ENCODE measurements around the gene XYLT1. TPM values are rescaled to one million over a fixed set of nuclear protein-coding genes. Genes with fewer than 3 reads are reported as not detected.

The XYLT1 gene
- total and polyA plus RNA-seq, 10 of the 15 experiments (the other 5 are each of a cell fraction or from before 2014, with no cell fraction given), result 0.88 to 14.8 (median 5.8) TPM

GRCh38 chr16:17213974-17214373 is 256.8 kb downstream of the XYLT1 start:
- ChIA-PET RAD21 (ENCODE audit: unreplicated experiment) (interaction anchor here (0.5 kb wide), 1 partner anchor 352 kb away, joined by 3 read pairs; no protein-coding TSS in a partner anchor), CTCF (interaction anchor here (0.6 to 2.3 kb wide), 4 partner anchors 20 to 353 kb away, joined by 3 to 6 read pairs (median 3); no protein-coding TSS in a partner anchor), POLR2A (interaction anchor here (0.5 kb wide), 1 partner anchor 10 kb away, joined by 3 read pairs; no protein-coding TSS in a partner anchor), SMC1A (ENCODE audit: uncharacterized antibody, unreplicated experiment) (interaction anchor here (0.6 to 3.3 kb wide), 4 partner anchors 12 to 254 kb away, joined by 3 to 19 read pairs (median 3); no protein-coding TSS in a partner anchor)
- Histone ChIP-seq H3K4me2 (ENCODE audit: control insufficient read depth, insufficient read depth) (no peak overlapping the region), H3K9me3 (replicated peaks; ENCODE audit: control insufficient read depth, insufficient read depth, low read length) (peaks cover 1% of the 10 kb centered on the region; the same call in 1 of the 3 replicates), H2AFZ (ENCODE audit: control insufficient read depth, low read depth, low read length) (no peak overlapping the region), H3K79me2 (ENCODE audit: control insufficient read depth, insufficient read depth, low read length) (no peaks in the 10 kb centered on the region), H3K4me1 (ENCODE audit: control insufficient read depth, insufficient read depth, low read length) (no peaks in the 10 kb centered on the region), H3K36me3 (ENCODE audit: control insufficient read depth in 2 of 2, insufficient read depth in 2 of 2, low read length in 1 of 2) (no peaks in the 10 kb centered on the region), H3K27me3 (replicated peaks in 1 of 2; ENCODE audit: control insufficient read depth in 2 of 2, insufficient read depth in 2 of 2, low read length in 1 of 2) (no peaks in the 10 kb centered on the region), H3K4me3 (no peak overlapping the region), H3K27ac (ENCODE audit: control insufficient read depth, insufficient read depth) (no peak overlapping the region), H4K20me1 (ENCODE audit: control insufficient read depth, insufficient read depth) (no peaks in the 10 kb centered on the region), H3K9ac (ENCODE audit: control insufficient read depth, insufficient read depth, low read length) (no peak overlapping the region)
- intact Hi-C loops (cut with micrococcal nuclease; ENCODE audit: unreplicated experiment) (loop anchor here (2.0 to 5.0 kb wide), 3 partner anchors 39 to 352 kb away; no protein-coding TSS in a partner anchor), in situ Hi-C loops (cut with MboI) (no loop called here)
- no peak for TF ChIP-seq NRF1 (conservative IDR thresholded peaks at IDR 0.05; ENCODE audit: low read depth, low read length)
- peak; percentile 70; the same call in 1 of the 2 replicates for TF ChIP-seq YY1 (IDR thresholded peaks at IDR 0.05; ENCODE audit: low read depth, low read length)
- DNase-seq (ENCODE audit: low read depth, low spot score) (no peak), FAIRE-seq (no peak), ATAC-seq (no peak)
- BruUV-seq (replicated peaks), result no TSS peak
- WGBS (ENCODE audit: insufficient coverage, insufficient replicate concordance, low lambda C conversion rate, missing lambda C conversion rate), result 23% methylated on average over 3 of the region's 3 CpGs

GRCh38 chr16:17213025-17213424 is 257.7 kb downstream of the XYLT1 start:
- intact Hi-C loops (cut with micrococcal nuclease; ENCODE audit: unreplicated experiment) (loop anchor here (2.0 to 5.0 kb wide), 3 partner anchors 40 to 351 kb away; no protein-coding TSS in a partner anchor), in situ Hi-C loops (cut with MboI) (no loop called here)
- H3K9ac ChIP-seq (ENCODE audit: control insufficient read depth, insufficient read depth, low read length), result no peak overlapping the region
- no peak overlapping the region for H2AFZ ChIP-seq (ENCODE audit: control insufficient read depth, low read depth, low read length)
- H3K36me3 ChIP-seq (ENCODE audit: control insufficient read depth in 2 of 2, insufficient read depth in 2 of 2, low read length in 1 of 2), result no peaks in the 10 kb centered on the region
- H3K27ac ChIP-seq (ENCODE audit: control insufficient read depth, insufficient read depth), result no peak overlapping the region
- ATAC-seq (no peak), FAIRE-seq (no peak), DNase-seq (ENCODE audit: low read depth, low spot score) (no peak)
- ChIA-PET POLR2A (no interaction called here), SMC1A (ENCODE audit: uncharacterized antibody, unreplicated experiment) (interaction anchor here (1.0 to 3.3 kb wide), 6 partner anchors 12 to 255 kb away, joined by 3 to 19 read pairs (median 4); no protein-coding TSS in a partner anchor), CTCF (interaction anchor here (1.0 to 2.3 kb wide), 4 partner anchors 25 to 366 kb away, joined by 3 to 11 read pairs (median 6); no protein-coding TSS in a partner anchor), RAD21 (ENCODE audit: unreplicated experiment) (interaction anchor here (0.6 kb wide), 1 partner anchor 255 kb away, joined by 4 read pairs; no protein-coding TSS in a partner anchor)
- no peaks in the 10 kb centered on the region for H3K4me1 ChIP-seq (ENCODE audit: control insufficient read depth, insufficient read depth, low read length)
- H3K4me3 ChIP-seq, result no peak overlapping the region
- no TSS peak for BruUV-seq (replicated peaks)
- H3K9me3 ChIP-seq (replicated peaks; ENCODE audit: control insufficient read depth, insufficient read depth, low read length), result peaks cover 1% of the 10 kb centered on the region; the same call in 1 of the 3 replicates
- H3K27me3 ChIP-seq (replicated peaks in 1 of 2; ENCODE audit: control insufficient read depth in 2 of 2, insufficient read depth in 2 of 2, low read length in 1 of 2), result no peaks in the 10 kb centered on the region
- WGBS (ENCODE audit: insufficient coverage, insufficient replicate concordance, low lambda C conversion rate, missing lambda C conversion rate), result 25% methylated on average over 2 of the region's 2 CpGs
- H3K4me2 ChIP-seq (ENCODE audit: control insufficient read depth, insufficient read depth), result no peak overlapping the region
- no peaks in the 10 kb centered on the region for H4K20me1 ChIP-seq (ENCODE audit: control insufficient read depth, insufficient read depth)
- H3K79me2 ChIP-seq (ENCODE audit: control insufficient read depth, insufficient read depth, low read length), result no peaks in the 10 kb centered on the region
- TF ChIP-seq KDM1A (IDR thresholded peaks at IDR 0.05; ENCODE audit: borderline replicate concordance) (no peak), CEBPZ (IDR thresholded peaks at IDR 0.05; ENCODE audit: low read depth, low read length) (no peak), NR2F1 (conservative IDR thresholded peaks at IDR 0.05) (no peak), MYC (IDR thresholded peaks at IDR 0.05; ENCODE audit: insufficient read depth, insufficient read length, insufficient replicate concordance, low read length, severe bottlenecking) (no peak), ATF3 (IDR thresholded peaks at IDR 0.05; ENCODE audit: borderline replicate concordance, extremely low read depth, low read depth, low read length) (no peak), ZZZ3 (IDR thresholded peaks at IDR 0.05; ENCODE audit: control insufficient read depth, insufficient read length, low read depth) (no peak), MTA3 (IDR thresholded peaks at IDR 0.05; ENCODE audit: borderline replicate concordance, low read length) (no peak), TCF3 (IDR thresholded peaks at IDR 0.05; ENCODE audit: borderline replicate concordance, insufficient read depth, low read depth, low read length) (no peak), GABPA (IDR thresholded peaks at IDR 0.05; ENCODE audit: low read depth) (no peak), ZNF217 (IDR thresholded peaks at IDR 0.05) (no peak)

Measured in GM12878 (cell line).